Measurements from ENCODE around the gene TMEM106C. TPM values are rescaled to one million over a fixed set of nuclear protein-coding genes. Genes with fewer than 3 reads are reported as not detected.

TMEM106C gene
- total RNA-seq, 5 donors from 2014 or later (not counting 1 experiment from before 2014, with no cell fraction given) = 25.8 to 36.5 (median 31.3) TPM

DNA sequence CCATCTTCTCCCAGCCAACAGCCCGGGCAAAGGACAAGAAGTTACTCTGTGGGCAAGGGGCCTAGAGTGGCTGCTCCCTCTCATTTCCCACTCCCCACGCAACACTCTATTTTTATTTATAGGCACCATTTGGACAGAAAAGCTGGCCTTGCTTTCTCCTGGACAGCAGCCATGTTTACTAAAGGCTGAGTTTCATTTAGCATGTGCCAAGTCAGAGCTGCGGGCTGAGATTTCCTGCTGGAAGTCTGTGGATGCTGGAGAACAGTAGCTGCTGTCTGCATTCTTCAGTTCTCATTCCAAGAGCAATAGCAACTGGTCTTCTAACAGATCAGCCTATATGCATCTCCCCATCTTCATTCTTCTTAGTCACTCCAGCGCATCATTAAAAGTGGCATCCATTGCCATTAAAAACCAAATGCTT lies 32.6 kb downstream of the TMEM106C start:
- Mint-ChIP-seq H3K4me3 (no peak overlapping the region), H3K9me3 (no peaks in the 10 kb centered on the region), H3K27me3 (peaks cover 56 to 60% of the 10 kb centered on the region in 2 donors), H3K27ac (no peak overlapping the region), H3K36me3 (no peaks in the 10 kb centered on the region), H3K4me1 (peaks cover 6% of the 10 kb centered on the region in 3 donors)
- H3K27me3 ChIP-seq (replicated peaks in 1 of 2; ENCODE audit: control insufficient read depth in 2 of 2, extremely low read depth in 1 of 2, insufficient read depth in 2 of 2, low read length in 1 of 2) = peaks cover 6 to 69% of the 10 kb centered on the region in 2 experiments
- no peaks in the 10 kb centered on the region for H3K9me3 ChIP-seq
- POLR2A ChIA-PET = no interaction called here
- CTCF ChIA-PET = no interaction called here
- no peak overlapping the region for H3K4me3 ChIP-seq (ENCODE audit: control insufficient read depth in 1 of 2, extremely low read depth in 1 of 2, low read length in 1 of 2)
- no peaks in the 10 kb centered on the region for H3K36me3 ChIP-seq (ENCODE audit: control insufficient read depth in 2 of 2, extremely low read depth in 1 of 2, insufficient read depth in 1 of 2, low read length in 1 of 2)
- peaks cover 0 to 11% of the 10 kb centered on the region in 2 experiments for H3K4me1 ChIP-seq (ENCODE audit: control insufficient read depth in 1 of 2, extremely low read depth in 1 of 2, insufficient read depth in 2 of 2, low read length in 2 of 2)
- H3K27ac ChIP-seq (ENCODE audit: low read length) = no peak overlapping the region
- ATAC-seq (replicated peaks in 1 of 4) (no peak), DNase-seq (no peak)
- WGBS (ENCODE audit: insufficient coverage) = 93% methylated on average over 3 of the region's 4 CpGs

DNA sequence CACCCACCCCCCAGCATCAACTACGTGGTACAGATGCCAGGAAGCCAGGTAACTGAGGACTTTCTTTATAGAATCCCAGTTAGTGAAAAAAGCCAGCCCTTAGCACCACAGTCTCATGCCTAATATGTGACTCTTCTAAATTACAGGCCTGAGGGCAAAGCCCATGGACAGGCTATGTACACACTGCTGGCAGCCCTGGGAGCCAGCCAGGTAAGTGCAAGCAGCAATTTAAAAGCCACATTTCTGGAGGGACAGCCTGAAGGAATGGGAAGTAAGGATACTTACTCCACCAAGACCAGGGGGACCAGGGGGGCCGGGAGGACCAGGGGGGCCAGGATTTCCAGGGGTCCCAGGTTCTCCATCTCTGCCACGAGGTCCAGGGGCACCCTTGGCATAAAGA lies 33.9 kb downstream of the TMEM106C start:
- Mint-ChIP-seq H3K9me3 (no peaks in the 10 kb centered on the region), H3K4me3 (no peak overlapping the region), H3K27ac (no peak overlapping the region), H3K27me3 (peaks cover 69 to 72% of the 10 kb centered on the region in 2 donors), H3K36me3 (no peaks in the 10 kb centered on the region), H3K4me1 (peaks cover 14 to 16% (median 16%) of the 10 kb centered on the region in 3 donors)
- H3K9me3 ChIP-seq = no peaks in the 10 kb centered on the region
- H3K4me3 ChIP-seq (ENCODE audit: control insufficient read depth in 1 of 2, extremely low read depth in 1 of 2, low read length in 1 of 2) = no peak overlapping the region
- ATAC-seq (replicated peaks in 1 of 4) (no peak), DNase-seq (no peak)
- POLR2A ChIA-PET = no interaction called here
- no peak overlapping the region for H3K27ac ChIP-seq (ENCODE audit: low read length)
- CTCF ChIA-PET = no interaction called here
- peaks cover 0 to 15% of the 10 kb centered on the region in 2 experiments for H3K4me1 ChIP-seq (ENCODE audit: control insufficient read depth in 1 of 2, extremely low read depth in 1 of 2, insufficient read depth in 2 of 2, low read length in 2 of 2)
- 46% methylated on average over 3 of the region's 3 CpGs for WGBS (ENCODE audit: insufficient coverage)
- no peaks in the 10 kb centered on the region for H3K36me3 ChIP-seq (ENCODE audit: control insufficient read depth in 2 of 2, extremely low read depth in 1 of 2, insufficient read depth in 1 of 2, low read length in 1 of 2)
- H3K27me3 ChIP-seq (replicated peaks in 1 of 2; ENCODE audit: control insufficient read depth in 2 of 2, extremely low read depth in 1 of 2, insufficient read depth in 2 of 2, low read length in 1 of 2) = peaks cover 6 to 72% of the 10 kb centered on the region in 2 experiments

DNA sequence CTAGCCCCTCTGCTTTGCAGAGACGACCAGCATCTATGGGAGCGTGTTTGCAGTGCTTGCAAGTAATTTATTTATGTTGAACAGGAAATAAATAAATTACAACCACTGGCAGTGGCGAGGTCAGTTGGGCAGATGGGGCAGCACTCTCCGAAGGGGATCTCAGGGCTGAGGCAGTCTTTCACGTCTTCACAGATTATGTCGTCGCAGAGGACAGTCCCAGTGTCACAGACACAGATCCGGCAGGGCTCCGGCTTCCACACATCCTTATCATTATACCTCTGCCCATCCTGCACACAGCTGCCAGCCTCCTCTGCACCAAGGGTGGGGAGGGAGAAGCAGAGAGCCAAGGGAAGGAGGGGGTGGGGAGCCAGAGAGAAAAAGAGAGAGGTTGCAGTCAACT lies 36.4 kb downstream of the TMEM106C start:
- Mint-ChIP-seq H3K27ac (no peak overlapping the region), H3K9me3 (no peaks in the 10 kb centered on the region), H3K27me3 (peaks cover 81 to 83% of the 10 kb centered on the region in 2 donors), H3K4me3 (no peak overlapping the region), H3K4me1 (peaks cover 31 to 35% (median 32%) of the 10 kb centered on the region in 3 donors), H3K36me3 (no peaks in the 10 kb centered on the region)
- Histone ChIP-seq H3K27me3 (replicated peaks in 1 of 2; ENCODE audit: control insufficient read depth in 2 of 2, extremely low read depth in 1 of 2, insufficient read depth in 2 of 2, low read length in 1 of 2) (peaks cover 6 to 80% of the 10 kb centered on the region in 2 experiments), H3K4me3 (ENCODE audit: control insufficient read depth in 1 of 2, extremely low read depth in 1 of 2, low read length in 1 of 2) (no peak overlapping the region), H3K36me3 (ENCODE audit: control insufficient read depth in 2 of 2, extremely low read depth in 1 of 2, insufficient read depth in 1 of 2, low read length in 1 of 2) (no peaks in the 10 kb centered on the region), H3K4me1 (ENCODE audit: control insufficient read depth in 1 of 2, extremely low read depth in 1 of 2, insufficient read depth in 2 of 2, low read length in 2 of 2) (peaks cover 0 to 40% of the 10 kb centered on the region in 2 experiments), H3K9me3 (no peaks in the 10 kb centered on the region), H3K27ac (ENCODE audit: low read length) (no peak overlapping the region)
- ATAC-seq (replicated peaks in 1 of 4) (no peak), DNase-seq (no peak)
- CTCF ChIA-PET = no interaction called here
- POLR2A ChIA-PET = no interaction called here
- 86% methylated on average over 5 of the region's 9 CpGs for WGBS (ENCODE audit: insufficient coverage)

DNA sequence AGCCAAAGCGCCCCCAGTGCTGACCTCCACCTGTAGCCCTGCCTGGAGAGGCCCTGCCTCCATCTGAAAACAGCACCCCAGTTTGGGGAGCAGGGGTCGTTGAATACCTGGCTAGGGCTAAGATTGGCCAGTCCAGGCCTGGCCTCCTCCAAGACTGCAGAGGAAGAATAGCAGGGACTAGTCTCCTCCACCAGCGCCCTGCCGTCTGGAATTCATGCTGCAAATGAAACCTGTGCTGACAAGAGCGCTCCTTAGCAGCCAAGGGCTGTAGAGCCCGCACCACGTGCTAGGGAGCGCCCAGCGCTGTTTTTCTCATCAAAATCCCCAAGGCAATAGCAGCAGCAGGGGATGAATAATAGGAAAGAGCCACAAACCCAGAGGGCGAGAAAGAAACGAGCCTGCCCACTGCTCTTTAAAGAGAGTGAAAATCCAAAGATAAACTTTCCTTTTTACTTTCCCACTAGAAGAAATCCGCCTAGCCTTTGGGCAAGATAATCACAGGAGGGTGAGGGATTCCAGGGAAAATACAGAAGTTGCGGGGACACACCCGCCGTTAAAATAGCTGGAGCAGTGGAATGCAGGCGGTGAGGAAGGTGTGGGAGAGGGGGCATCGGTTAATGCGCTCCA lies 37.6 kb downstream of the TMEM106C start:
- H3K4me1 ChIP-seq (ENCODE audit: control insufficient read depth in 1 of 2, extremely low read depth in 1 of 2, insufficient read depth in 2 of 2, low read length in 2 of 2) = peaks cover 0 to 48% of the 10 kb centered on the region in 2 experiments
- DNase-seq (no peak), ATAC-seq (replicated peaks in 1 of 4) (no peak)
- H3K9me3 Mint-ChIP-seq = no peaks in the 10 kb centered on the region
- peaks cover 31 to 41% (median 37%) of the 10 kb centered on the region in 3 donors for H3K4me1 Mint-ChIP-seq
- ChIA-PET POLR2A (no interaction called here), CTCF (no interaction called here)
- no peak overlapping the region for H3K27ac ChIP-seq (ENCODE audit: low read length)
- H3K4me3 Mint-ChIP-seq = peak overlapping the region; percentile 69 to 85 (median 69)
- H3K27me3 Mint-ChIP-seq = peaks cover 78 to 83% of the 10 kb centered on the region in 2 donors
- 11% methylated on average over 14 of the region's 18 CpGs for WGBS (ENCODE audit: insufficient coverage)
- no peaks in the 10 kb centered on the region for H3K9me3 ChIP-seq
- H3K27me3 ChIP-seq (replicated peaks in 1 of 2; ENCODE audit: control insufficient read depth in 2 of 2, extremely low read depth in 1 of 2, insufficient read depth in 2 of 2, low read length in 1 of 2) = peaks cover 10 to 81% of the 10 kb centered on the region in 2 experiments
- H3K36me3 ChIP-seq (ENCODE audit: control insufficient read depth in 2 of 2, extremely low read depth in 1 of 2, insufficient read depth in 1 of 2, low read length in 1 of 2) = no peaks in the 10 kb centered on the region
- H3K4me3 ChIP-seq (ENCODE audit: control insufficient read depth in 1 of 2, extremely low read depth in 1 of 2, low read length in 1 of 2) = peak overlapping the region in 1 of 2 donors; percentile 20
- no peak overlapping the region for H3K27ac Mint-ChIP-seq
- no peaks in the 10 kb centered on the region for H3K36me3 Mint-ChIP-seq

DNA sequence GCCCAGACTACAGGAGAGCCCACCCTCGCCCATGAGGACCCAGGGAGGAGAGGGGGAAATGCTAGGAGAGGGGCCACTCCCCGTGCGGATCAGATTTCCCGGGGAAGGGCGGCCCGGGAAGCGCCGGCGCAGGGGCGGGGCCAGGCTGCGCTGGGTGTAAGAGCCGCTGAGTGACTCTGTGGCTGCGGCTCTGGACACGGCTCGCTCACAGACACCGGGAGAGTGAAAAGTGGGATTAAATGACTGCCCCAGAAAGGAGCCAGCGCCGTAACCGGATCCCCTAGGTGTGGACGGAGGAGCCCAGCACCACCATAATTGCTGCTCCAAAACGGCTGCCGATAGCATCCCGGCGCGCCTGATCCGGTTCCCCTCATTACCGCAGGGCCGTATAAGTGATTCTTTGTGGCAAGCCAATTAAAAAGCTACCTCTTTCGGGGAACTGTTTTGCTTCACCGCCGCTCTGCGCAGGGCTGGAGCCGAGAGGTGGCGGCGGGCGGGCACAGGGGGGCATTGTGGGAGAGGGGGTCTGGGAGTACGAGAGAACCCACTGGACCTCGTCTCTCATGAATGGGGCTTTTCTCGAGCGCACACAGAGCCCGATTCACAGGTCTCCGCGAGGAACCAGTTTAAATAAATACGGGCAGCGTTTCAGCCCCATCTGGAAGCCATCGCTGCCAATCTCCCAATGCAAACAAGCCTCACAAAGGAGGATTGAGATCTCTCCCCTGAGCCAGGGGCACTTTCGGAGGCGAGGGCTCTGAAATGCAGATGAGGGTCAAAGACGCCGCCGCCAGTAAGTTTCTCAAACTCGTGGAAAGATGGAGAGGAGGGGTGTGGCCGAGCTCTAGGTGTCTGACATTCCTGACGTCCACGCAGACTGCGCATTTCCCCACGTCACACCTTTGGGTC lies 38.4 kb downstream of the TMEM106C start:
- POLR2A ChIA-PET = interaction anchor here in 1 of 2 donors (0.6 kb wide), 1 partner anchor 1340 kb away, joined by 8 read pairs; no protein-coding TSS in a partner anchor

DNA sequence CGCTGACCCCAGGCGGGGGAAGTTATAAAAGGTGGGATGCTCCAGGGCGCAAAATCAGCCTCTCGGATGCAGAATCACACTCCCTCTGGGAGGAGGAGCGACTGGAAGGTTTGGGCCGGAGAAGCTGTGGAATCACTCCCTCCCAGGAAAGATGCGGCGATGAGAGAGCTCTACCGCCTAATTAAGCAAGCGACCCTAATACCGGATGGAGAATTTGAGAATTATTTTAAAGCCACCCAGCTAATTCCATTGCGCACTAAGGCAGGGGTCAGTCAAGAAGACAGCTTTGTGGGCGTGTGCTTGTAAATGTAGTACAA lies 39.0 kb downstream of the TMEM106C start:
- DNase-seq (no peak), ATAC-seq (replicated peaks in 1 of 4) (no peak)
- 0% methylated on average over 1 of the region's 13 CpGs for WGBS (ENCODE audit: insufficient coverage)
- H3K27me3 ChIP-seq (replicated peaks in 1 of 2; ENCODE audit: control insufficient read depth in 2 of 2, extremely low read depth in 1 of 2, insufficient read depth in 2 of 2, low read length in 1 of 2) = peaks cover 12 to 79% of the 10 kb centered on the region in 2 experiments
- ChIA-PET POLR2A (interaction anchor here in 1 of 2 donors (0.6 kb wide), 1 partner anchor 1340 kb away, joined by 8 read pairs; no protein-coding TSS in a partner anchor), CTCF (no interaction called here)
- H3K27ac ChIP-seq (ENCODE audit: low read length) = no peak overlapping the region
- no peaks in the 10 kb centered on the region for H3K36me3 Mint-ChIP-seq
- no peaks in the 10 kb centered on the region for H3K9me3 Mint-ChIP-seq
- H3K27ac Mint-ChIP-seq = no peak overlapping the region
- H3K27me3 Mint-ChIP-seq = peaks cover 79 to 91% of the 10 kb centered on the region in 2 donors
- H3K4me1 ChIP-seq (ENCODE audit: control insufficient read depth in 1 of 2, extremely low read depth in 1 of 2, insufficient read depth in 2 of 2, low read length in 2 of 2) = peaks cover 0 to 48% of the 10 kb centered on the region in 2 experiments
- H3K4me1 Mint-ChIP-seq = peaks cover 31 to 41% (median 37%) of the 10 kb centered on the region in 3 donors
- H3K9me3 ChIP-seq = no peaks in the 10 kb centered on the region
- peak overlapping the region; percentile 20 to 52 for H3K4me3 ChIP-seq (ENCODE audit: control insufficient read depth in 1 of 2, extremely low read depth in 1 of 2, low read length in 1 of 2)
- peak overlapping the region; percentile 69 to 85 (median 69) for H3K4me3 Mint-ChIP-seq
- H3K36me3 ChIP-seq (ENCODE audit: control insufficient read depth in 2 of 2, extremely low read depth in 1 of 2, insufficient read depth in 1 of 2, low read length in 1 of 2) = no peaks in the 10 kb centered on the region

More for the DNA sequence above, 38.4 kb downstream of the TMEM106C start:
- peaks cover 10 to 81% of the 10 kb centered on the region in 2 experiments for H3K27me3 ChIP-seq (replicated peaks in 1 of 2; ENCODE audit: control insufficient read depth in 2 of 2, extremely low read depth in 1 of 2, insufficient read depth in 2 of 2, low read length in 1 of 2)
- Mint-ChIP-seq H3K4me1 (peaks cover 31 to 41% (median 37%) of the 10 kb centered on the region in 3 donors), H3K27ac (no peak overlapping the region), H3K27me3 (peaks cover 79 to 88% of the 10 kb centered on the region in 2 donors), H3K36me3 (no peaks in the 10 kb centered on the region), H3K9me3 (no peaks in the 10 kb centered on the region), H3K4me3 (peak overlapping the region; percentile 69 to 85 (median 69))
- peaks cover 0 to 48% of the 10 kb centered on the region in 2 experiments for H3K4me1 ChIP-seq (ENCODE audit: control insufficient read depth in 1 of 2, extremely low read depth in 1 of 2, insufficient read depth in 2 of 2, low read length in 2 of 2)
- CTCF ChIA-PET = no interaction called here
- H3K36me3 ChIP-seq (ENCODE audit: control insufficient read depth in 2 of 2, extremely low read depth in 1 of 2, insufficient read depth in 1 of 2, low read length in 1 of 2) = no peaks in the 10 kb centered on the region
- peak overlapping the region; percentile 20 to 52 for H3K4me3 ChIP-seq (ENCODE audit: control insufficient read depth in 1 of 2, extremely low read depth in 1 of 2, low read length in 1 of 2)
- no peaks in the 10 kb centered on the region for H3K9me3 ChIP-seq
- DNase-seq (peak in 1 of 35 experiments; percentile 24), ATAC-seq (replicated peaks in 1 of 4) (peak; percentile 8 to 47 (median 25))
- 2% methylated on average over 45 of the region's 57 CpGs for WGBS (ENCODE audit: insufficient coverage)
- H3K27ac ChIP-seq (ENCODE audit: low read length) = no peak overlapping the region

Measured in T-cell (primary cell).